Left lung (tissue), 10 donors: Measurements from ENCODE around the gene DTD2. TPM values are rescaled to one million over a fixed set of nuclear protein-coding genes. Genes with fewer than 3 reads are reported as not detected.

Experiments used
- ATAC-seq: fragments of 200-7000 bp; cut with Tn5 transposase; one replicate; pipeline ENCODE4 v1.9.1; 2020; ENCODE audit warnings: moderate library complexity
- DNase-seq, 4 donors: peaks; one replicate each; pipeline ENCODE4 v3.0.0-alpha.2; 2013 to 2020
- H3K27ac ChIP-seq, 2 donors: fragments of 200-600 bp; sonication (generic) in 1 of 2; one replicate each; pipeline versions ENCODE4 v1.5.0 to v1.8.0; 2020 to 2021
- H3K27me3 ChIP-seq, 2 donors: fragments of 200-600 bp; sonication (generic) in 1 of 2; one replicate each; pipeline versions ENCODE4 v1.5.0 to v1.8.0; 2020 to 2021
- H3K36me3 ChIP-seq, 2 donors: fragments of 200-600 bp; sonication (generic) in 1 of 2; one replicate each; pipeline versions ENCODE4 v1.5.0 to v1.8.0; 2020 to 2021
- H3K4me1 ChIP-seq, 2 donors: fragments of 200-600 bp; one replicate each; pipeline ENCODE4 v1.8.0; 2021
- H3K4me3 ChIP-seq, 2 donors: fragments of 200-600 bp; sonication (generic) in 1 of 2; one replicate each; pipeline versions ENCODE4 v1.5.0 to v1.8.0; 2020 to 2021; ENCODE audit warnings: mild to moderate bottlenecking in 1 of 2
- H3K9me3 ChIP-seq, 2 donors: fragments of 200-600 bp; sonication (generic) in 1 of 2; one replicate each; pipeline versions ENCODE4 v1.5.0 to v1.8.0; 2020 to 2021
- intact Hi-C, 2 donors: fragments of 100-400 bp; cut with DNase I; formaldehyde crosslinking; loops; one replicate each; pipeline versions ENCODE4 v1.11.2 to v1.14.2; 2022
- polyA plus RNA-seq, 6 donors: library from polyadenylated mRNA; unstranded; fragments of 120-200 nt; gene quantifications; one replicate each; pipeline ENCODE4 v1.2.1, GENCODE V29; 2013; ENCODE audit not compliant: insufficient read length in 6 of 6
- total RNA-seq, 2 donors: library from RNA; stranded (reverse); fragmentation: NEBNext Ultra II Directional; extraction: Animal tissue kit (Norgen Biotek cat#: 25700); gene quantifications; one replicate each; pipeline ENCODE4 v1.2.1, GENCODE V29; 2021
- TF ChIP-seq, protein P1 (sequence below), 2 donors: fragments of 200-600 bp; sonication (generic) in 1 of 2; IDR thresholded peaks; one replicate each; pipeline versions ENCODE4 v1.5.0 to v1.8.0; 2021; ENCODE audit warnings: antibody characterized with exemption in 2 of 2
- donor health status: DM: no; HTN: yes; CAD: no.
- donor health status: DM: no; HTN: no; CAD: no.

The DTD2 gene
- total and polyA plus RNA-seq, 8 donors = 19.3 to 24.6 (median 21.5) TPM

DNA sequence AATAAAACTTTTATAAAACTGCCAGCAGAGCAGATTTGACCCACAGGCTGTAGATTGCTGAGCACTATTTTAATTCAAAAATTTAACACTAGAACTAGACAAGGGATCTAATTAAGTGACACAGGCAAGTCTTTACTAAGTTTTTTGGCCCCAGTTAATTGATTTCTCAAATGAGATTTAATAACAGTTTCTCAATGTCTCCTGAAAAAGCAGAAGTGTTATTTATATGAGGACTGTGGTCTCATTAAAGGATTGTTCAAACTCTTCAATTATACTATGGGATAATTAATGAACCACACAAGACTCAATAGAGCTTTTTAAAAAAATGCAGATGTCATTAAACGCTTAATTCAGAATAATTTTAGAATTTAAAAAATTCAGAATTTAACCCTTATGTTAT is 38.9 kb downstream of the DTD2 start:
- intact Hi-C loops = no loop called here
- H3K4me1 ChIP-seq = peaks cover 15 to 37% of the 10 kb centered on the region in 2 donors
- H3K4me3 ChIP-seq = peak overlapping the region in 1 of 2 donors; percentile 76
- H3K27me3 ChIP-seq = no peaks in the 10 kb centered on the region
- ATAC-seq (no peak), DNase-seq (no peak)
- peak overlapping the region; percentile 23 to 89 for H3K27ac ChIP-seq
- H3K36me3 ChIP-seq = no peaks in the 10 kb centered on the region
- H3K9me3 ChIP-seq = no peaks in the 10 kb centered on the region
- TF ChIP-seq, protein P1, sequence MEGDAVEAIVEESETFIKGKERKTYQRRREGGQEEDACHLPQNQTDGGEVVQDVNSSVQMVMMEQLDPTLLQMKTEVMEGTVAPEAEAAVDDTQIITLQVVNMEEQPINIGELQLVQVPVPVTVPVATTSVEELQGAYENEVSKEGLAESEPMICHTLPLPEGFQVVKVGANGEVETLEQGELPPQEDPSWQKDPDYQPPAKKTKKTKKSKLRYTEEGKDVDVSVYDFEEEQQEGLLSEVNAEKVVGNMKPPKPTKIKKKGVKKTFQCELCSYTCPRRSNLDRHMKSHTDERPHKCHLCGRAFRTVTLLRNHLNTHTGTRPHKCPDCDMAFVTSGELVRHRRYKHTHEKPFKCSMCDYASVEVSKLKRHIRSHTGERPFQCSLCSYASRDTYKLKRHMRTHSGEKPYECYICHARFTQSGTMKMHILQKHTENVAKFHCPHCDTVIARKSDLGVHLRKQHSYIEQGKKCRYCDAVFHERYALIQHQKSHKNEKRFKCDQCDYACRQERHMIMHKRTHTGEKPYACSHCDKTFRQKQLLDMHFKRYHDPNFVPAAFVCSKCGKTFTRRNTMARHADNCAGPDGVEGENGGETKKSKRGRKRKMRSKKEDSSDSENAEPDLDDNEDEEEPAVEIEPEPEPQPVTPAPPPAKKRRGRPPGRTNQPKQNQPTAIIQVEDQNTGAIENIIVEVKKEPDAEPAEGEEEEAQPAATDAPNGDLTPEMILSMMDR (IDR thresholded peaks at IDR 0.05) = no peak

DNA sequence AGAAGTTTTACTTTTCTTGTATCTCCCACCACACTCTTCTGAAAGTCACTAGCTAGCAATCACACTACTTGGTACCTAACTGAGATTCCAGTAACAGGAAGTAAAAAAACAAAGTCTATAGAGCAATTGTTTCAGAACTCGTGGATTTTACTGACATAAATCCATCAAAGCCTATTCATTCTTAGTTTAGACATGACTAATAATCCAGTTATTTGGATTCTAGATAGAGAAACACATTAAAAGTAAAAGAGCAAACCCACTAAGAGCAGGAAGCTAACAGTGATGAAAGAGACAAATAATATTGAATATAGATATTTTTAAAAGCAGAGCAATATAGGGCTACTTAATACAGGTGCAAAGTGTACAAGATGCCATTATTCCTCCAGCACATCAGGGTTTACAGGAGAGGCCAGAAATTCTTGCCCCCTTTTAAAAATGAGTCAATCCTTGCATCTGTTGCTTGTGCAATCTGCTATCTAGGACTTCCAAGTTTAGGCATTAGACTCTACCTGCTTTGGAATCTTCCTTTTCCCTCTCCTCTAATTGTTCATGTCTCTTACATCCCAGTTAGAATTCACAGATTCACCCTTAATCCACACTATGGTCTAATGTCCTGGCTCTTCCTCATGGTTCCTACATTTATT is 43.0 kb downstream of the DTD2 start:
- Histone ChIP-seq H3K27ac (no peak overlapping the region), H3K4me3 (no peak overlapping the region), H3K27me3 (no peaks in the 10 kb centered on the region), H3K4me1 (peaks cover 19 to 51% of the 10 kb centered on the region in 2 donors), H3K36me3 (no peaks in the 10 kb centered on the region), H3K9me3 (no peaks in the 10 kb centered on the region)
- intact Hi-C loops = no loop called here
- TF ChIP-seq, protein P1 (IDR thresholded peaks at IDR 0.05) = no peak
- ATAC-seq (no peak), DNase-seq (no peak)

DNA sequence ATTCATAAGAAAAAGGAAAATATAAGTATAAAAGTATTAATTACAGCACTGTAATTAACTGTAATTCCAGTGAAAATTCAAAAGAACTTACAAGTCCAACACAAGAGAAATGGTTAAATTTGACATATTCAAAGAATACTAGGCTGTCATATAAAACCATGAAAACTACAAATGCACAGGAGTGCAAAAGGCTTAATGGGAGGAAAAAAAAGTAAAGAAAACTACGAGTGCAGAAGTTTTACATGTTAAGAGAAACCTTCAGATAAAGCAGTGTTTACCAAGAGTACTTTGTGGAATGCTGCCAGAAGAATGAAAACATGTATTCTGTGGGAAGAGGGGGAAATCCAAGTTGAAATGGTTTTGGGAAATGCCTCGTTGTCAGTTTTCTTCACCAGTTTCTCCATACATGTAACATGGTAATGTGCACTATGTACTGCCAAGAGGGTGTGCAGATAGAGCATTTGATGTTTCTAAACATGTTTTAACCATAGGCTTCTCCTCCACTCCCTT is 46.0 kb downstream of the DTD2 start:
- intact Hi-C loops = no loop called here
- peaks cover 8 to 30% of the 10 kb centered on the region in 2 donors for H3K4me1 ChIP-seq
- no peaks in the 10 kb centered on the region for H3K27me3 ChIP-seq
- TF ChIP-seq, protein P1 (IDR thresholded peaks at IDR 0.05) = no peak
- peak overlapping the region in 1 of 2 donors; percentile 16 for H3K27ac ChIP-seq
- no peak for ATAC-seq
- H3K4me3 ChIP-seq = no peak overlapping the region
- DNase-seq = peak in 2 of 4 donors; percentile 31 to 60
- H3K9me3 ChIP-seq = no peaks in the 10 kb centered on the region
- H3K36me3 ChIP-seq = no peaks in the 10 kb centered on the region

DNA sequence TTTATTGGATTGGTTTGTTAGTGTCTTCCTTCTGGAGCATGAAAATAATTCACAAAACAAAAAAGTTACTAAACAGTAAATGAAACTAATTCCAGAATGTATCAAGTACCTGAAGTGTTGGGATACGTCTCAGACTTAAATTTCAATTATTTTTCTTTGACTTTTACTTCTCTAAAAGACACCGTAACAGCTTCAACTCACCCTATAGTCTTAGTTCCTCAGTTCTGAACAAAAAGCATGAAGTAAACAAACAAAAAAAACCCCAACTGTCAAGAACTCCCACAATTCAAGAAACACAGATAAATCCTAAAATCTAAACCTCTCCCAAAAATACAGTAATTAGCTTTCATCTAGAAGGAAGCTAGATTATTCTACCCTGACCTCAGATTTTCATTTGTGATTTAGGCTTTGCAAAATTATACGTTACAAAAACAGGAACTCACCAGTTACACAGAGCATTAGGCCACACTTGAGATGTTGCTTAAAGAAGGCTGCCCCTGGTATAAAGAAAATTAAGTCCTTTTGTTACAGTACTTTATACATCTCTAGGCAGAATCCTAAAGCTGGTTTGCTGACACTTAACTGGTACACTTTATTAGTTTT is 47.2 kb downstream of the DTD2 start:
- Histone ChIP-seq H3K27ac (peak overlapping the region in 1 of 2 donors; percentile 82), H3K27me3 (no peaks in the 10 kb centered on the region), H3K36me3 (no peaks in the 10 kb centered on the region), H3K9me3 (no peaks in the 10 kb centered on the region), H3K4me3 (no peak overlapping the region), H3K4me1 (peaks cover 8 to 30% of the 10 kb centered on the region in 2 donors)
- TF ChIP-seq, protein P1 (IDR thresholded peaks at IDR 0.05) = no peak
- DNase-seq (no peak), ATAC-seq (peak; percentile 41)
- intact Hi-C loops = no loop called here

DNA sequence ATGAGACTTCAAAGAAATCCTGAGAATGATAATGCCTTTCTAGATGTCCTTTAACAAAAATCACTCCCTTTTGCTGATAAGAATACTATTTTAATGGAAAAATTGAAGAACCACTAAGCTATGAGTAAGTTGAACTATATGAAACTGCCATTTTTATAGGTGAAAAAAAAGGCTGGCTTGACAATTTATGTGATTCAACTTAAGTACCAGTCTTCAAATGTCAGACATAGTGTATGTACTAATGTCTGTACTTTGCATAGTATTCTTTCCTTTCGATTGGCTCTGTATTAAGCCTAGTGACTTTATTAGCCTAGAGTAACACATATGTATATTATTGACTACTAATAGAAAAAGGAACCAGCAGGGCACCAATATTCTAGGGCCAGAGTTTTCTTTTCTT is 48.9 kb downstream of the DTD2 start:
- intact Hi-C loops = no loop called here
- DNase-seq = no peak
- no peaks in the 10 kb centered on the region for H3K36me3 ChIP-seq
- TF ChIP-seq, protein P1 (IDR thresholded peaks at IDR 0.05) = no peak
- H3K27me3 ChIP-seq = no peaks in the 10 kb centered on the region
- no peaks in the 10 kb centered on the region for H3K9me3 ChIP-seq
- no peak overlapping the region for H3K27ac ChIP-seq
- H3K4me3 ChIP-seq = no peak overlapping the region
- H3K4me1 ChIP-seq = peaks cover 8 to 25% of the 10 kb centered on the region in 2 donors
- no peak for ATAC-seq
